ENCODE results near the gene CSNK2A2. TPM values are rescaled to one million over a fixed set of nuclear protein-coding genes. Genes with fewer than 3 reads are reported as not detected.
A peak's percentile ranks its signal among the peaks of the same experiment; 100 is the strongest.

CSNK2A2 gene

GRCh38 chr16:58110571-58111301 lies 87.2 kb downstream of the CSNK2A2 start:
- H3K27me3 ChIP-seq (ENCODE audit: control insufficient read depth in 1 of 2, insufficient read depth in 1 of 2, low read length in 2 of 2), result no peaks in the 10 kb centered on the region
- H3K4me2 ChIP-seq (ENCODE audit: low read length, poor library complexity, severe bottlenecking), result peak overlapping the region; percentile 3
- peaks cover 17% of the 10 kb centered on the region for H3K4me1 ChIP-seq (ENCODE audit: control insufficient read depth, insufficient read depth, low read depth, low read length)
- peak overlapping the region in 1 of 2 experiments; percentile 4 for H3K18ac ChIP-seq (ENCODE audit: low read depth in 1 of 2, low read length in 2 of 2)
- no peak overlapping the region for H3K4me3 ChIP-seq (ENCODE audit: insufficient read depth in 1 of 2, low read depth in 1 of 2, low read length in 2 of 2)
- H3K79me1 ChIP-seq (replicated peaks; ENCODE audit: low read length, poor library complexity, severe bottlenecking), result peaks cover 6% of the 10 kb centered on the region
- WGBS, result 29% methylated on average over 8 of the region's 12 CpGs
- peak overlapping the region in 1 of 2 experiments; percentile 60 for H2BK12ac ChIP-seq (ENCODE audit: low read length in 2 of 2)
- H3K14ac ChIP-seq (ENCODE audit: low read length in 2 of 2), result no peak overlapping the region
- H3K27ac ChIP-seq (ENCODE audit: low read length, poor library complexity, severe bottlenecking), result peak overlapping the region; percentile 84
- no peak overlapping the region for H3K23ac ChIP-seq (ENCODE audit: low read length in 2 of 2)
- no peak overlapping the region for H3K9ac ChIP-seq (ENCODE audit: low read length)
- peak overlapping the region; percentile 28 for H4K8ac ChIP-seq (ENCODE audit: low read length)
- H3K9me3 ChIP-seq (ENCODE audit: control insufficient read depth, low read length), result no peaks in the 10 kb centered on the region
- H4K91ac ChIP-seq (ENCODE audit: low read length), result peak overlapping the region; percentile 15
- peak; percentile 86 for DNase-seq
- H2BK15ac ChIP-seq (ENCODE audit: low read depth, poor library complexity, severe bottlenecking), result peak overlapping the region; percentile 1
- H2AFZ ChIP-seq (ENCODE audit: low read depth, low read length), result no peak overlapping the region
- H2BK5ac ChIP-seq (ENCODE audit: low read depth, low read length, poor library complexity, severe bottlenecking), result no peak overlapping the region
- H3K4ac ChIP-seq (ENCODE audit: low read depth in 1 of 2, low read length in 2 of 2), result peak overlapping the region in 1 of 2 experiments; percentile 10
- H3K36me3 ChIP-seq (ENCODE audit: control insufficient read depth in 1 of 2, insufficient read depth in 2 of 2, low read depth in 1 of 2, low read length in 2 of 2), result peaks cover 18 to 31% of the 10 kb centered on the region in 2 experiments
- H2AK5ac ChIP-seq (ENCODE audit: low read length, severe bottlenecking), result peak overlapping the region; percentile 87
- H2BK120ac ChIP-seq (ENCODE audit: low read depth, low read length), result no peak overlapping the region

- peak overlapping the region; percentile 2 for H2AK5ac ChIP-seq (ENCODE audit: low read length, severe bottlenecking)
- H3K23ac ChIP-seq (ENCODE audit: low read length in 2 of 2), result peak overlapping the region in 1 of 2 experiments; percentile 83
- H3K27ac ChIP-seq (ENCODE audit: low read length, poor library complexity, severe bottlenecking), result peak overlapping the region; percentile 80
- peaks cover 12 to 22% of the 10 kb centered on the region in 2 experiments for H3K36me3 ChIP-seq (ENCODE audit: control insufficient read depth in 1 of 2, insufficient read depth in 2 of 2, low read depth in 1 of 2, low read length in 2 of 2)
- H4K91ac ChIP-seq (ENCODE audit: low read length), result no peak overlapping the region
- no peak overlapping the region for H2BK15ac ChIP-seq (ENCODE audit: low read depth, poor library complexity, severe bottlenecking)
- H3K4me2 ChIP-seq (ENCODE audit: low read length, poor library complexity, severe bottlenecking), result no peak overlapping the region
- peak overlapping the region in 1 of 2 experiments; percentile 63 for H2BK12ac ChIP-seq (ENCODE audit: low read length in 2 of 2)
- H4K8ac ChIP-seq (ENCODE audit: low read length), result no peak overlapping the region
- no peak overlapping the region for H3K4me3 ChIP-seq (ENCODE audit: insufficient read depth in 1 of 2, low read depth in 1 of 2, low read length in 2 of 2)
- WGBS, result 79% methylated on average over 2 of the region's 2 CpGs
- no peaks in the 10 kb centered on the region for H3K27me3 ChIP-seq (ENCODE audit: control insufficient read depth in 1 of 2, insufficient read depth in 1 of 2, low read length in 2 of 2)
- H3K79me1 ChIP-seq (replicated peaks; ENCODE audit: low read length, poor library complexity, severe bottlenecking), result peaks cover 6% of the 10 kb centered on the region
- peaks cover 22% of the 10 kb centered on the region for H3K4me1 ChIP-seq (ENCODE audit: control insufficient read depth, insufficient read depth, low read depth, low read length)
- no peak overlapping the region for H2BK120ac ChIP-seq (ENCODE audit: low read depth, low read length)
- DNase-seq, result no peak
- no peak overlapping the region for H3K14ac ChIP-seq (ENCODE audit: low read length in 2 of 2)
- H2AFZ ChIP-seq (ENCODE audit: low read depth, low read length), result no peak overlapping the region
- no peak overlapping the region for H3K9ac ChIP-seq (ENCODE audit: low read length)
- peak overlapping the region in 1 of 2 experiments; percentile 78 for H3K18ac ChIP-seq (ENCODE audit: low read depth in 1 of 2, low read length in 2 of 2)
- no peaks in the 10 kb centered on the region for H3K9me3 ChIP-seq (ENCODE audit: control insufficient read depth, low read length)
- no peak overlapping the region for H2BK5ac ChIP-seq (ENCODE audit: low read depth, low read length, poor library complexity, severe bottlenecking)
- H3K4ac ChIP-seq (ENCODE audit: low read depth in 1 of 2, low read length in 2 of 2), result no peak overlapping the region
These were observed 88.0 kb downstream of the CSNK2A2 start for GRCh38 chr16:58109881-58110280.

GRCh38 chr16:58109330-58109729 lies 88.6 kb downstream of the CSNK2A2 start:
- Histone ChIP-seq H4K8ac (ENCODE audit: low read length) (no peak overlapping the region), H2BK12ac (ENCODE audit: low read length in 2 of 2) (peak overlapping the region in 1 of 2 experiments; percentile 3), H3K4ac (ENCODE audit: low read depth in 1 of 2, low read length in 2 of 2) (no peak overlapping the region), H3K4me1 (ENCODE audit: control insufficient read depth, insufficient read depth, low read depth, low read length) (peaks cover 22% of the 10 kb centered on the region), H2BK15ac (ENCODE audit: low read depth, poor library complexity, severe bottlenecking) (no peak overlapping the region), H2BK5ac (ENCODE audit: low read depth, low read length, poor library complexity, severe bottlenecking) (no peak overlapping the region), H3K79me1 (replicated peaks; ENCODE audit: low read length, poor library complexity, severe bottlenecking) (peaks cover 4% of the 10 kb centered on the region), H3K18ac (ENCODE audit: low read depth in 1 of 2, low read length in 2 of 2) (no peak overlapping the region), H2AK5ac (ENCODE audit: low read length, severe bottlenecking) (peak overlapping the region; percentile 11), H3K27me3 (ENCODE audit: control insufficient read depth in 1 of 2, insufficient read depth in 1 of 2, low read length in 2 of 2) (no peaks in the 10 kb centered on the region), H3K14ac (ENCODE audit: low read length in 2 of 2) (no peak overlapping the region), H3K27ac (ENCODE audit: low read length, poor library complexity, severe bottlenecking) (no peak overlapping the region), H2BK120ac (ENCODE audit: low read depth, low read length) (no peak overlapping the region), H3K9me3 (ENCODE audit: control insufficient read depth, low read length) (no peaks in the 10 kb centered on the region), H3K4me3 (ENCODE audit: insufficient read depth in 1 of 2, low read depth in 1 of 2, low read length in 2 of 2) (no peak overlapping the region), H3K23ac (ENCODE audit: low read length in 2 of 2) (no peak overlapping the region), H2AFZ (ENCODE audit: low read depth, low read length) (no peak overlapping the region), H3K36me3 (ENCODE audit: control insufficient read depth in 1 of 2, insufficient read depth in 2 of 2, low read depth in 1 of 2, low read length in 2 of 2) (peaks cover 7 to 17% of the 10 kb centered on the region in 2 experiments), H4K91ac (ENCODE audit: low read length) (no peak overlapping the region), H3K9ac (ENCODE audit: low read length) (no peak overlapping the region), H3K4me2 (ENCODE audit: low read length, poor library complexity, severe bottlenecking) (no peak overlapping the region)
- no peak for DNase-seq
- 94% methylated on average over 8 of the region's 8 CpGs for WGBS

Small RNA genes lying within 50 kb of the gene (small RNA-seq; reads per million reads assigned to genes)
- gene RN7SL645P (ENCODE audit: low read depth), result not detected
